ENCODE data around the gene KPNA2.
"Not testable (repeated sequence)": the region's sequence is repeated elsewhere in the genome, so short reads cannot be mapped to it uniquely, and the experiment has no call there.

Gene KPNA2

GRCh38 chr17:68061512-68062313, 26.2 kb downstream of the KPNA2 start:
- no peak for DNase-seq

- DNase-seq = not testable (repeated sequence)
These were observed 29.8 kb downstream of the KPNA2 start for GRCh38 chr17:68065366-68065765.

GRCh38 chr17:68068512-68068911, 33.0 kb downstream of the KPNA2 start:
- DNase-seq = not testable (repeated sequence)

- not testable (repeated sequence) for DNase-seq
These were observed 35.3 kb downstream of the KPNA2 start for GRCh38 chr17:68070582-68071444.

- no peak for DNase-seq
These were observed 38.7 kb downstream of the KPNA2 start for GRCh38 chr17:68074279-68074678.

- not testable (repeated sequence) for DNase-seq
These were observed 40.5 kb downstream of the KPNA2 start for GRCh38 chr17:68075953-68076607.

GRCh38 chr17:68077498-68077897, 42.0 kb downstream of the KPNA2 start:
- DNase-seq = not testable (repeated sequence)

GRCh38 chr17:68080411-68081150, 45.0 kb downstream of the KPNA2 start:
- DNase-seq = no peak

GRCh38 chr17:68081305-68082265, 46.0 kb downstream of the KPNA2 start:
- DNase-seq = not testable (repeated sequence)

GRCh38 chr17:68085771-68086381, 50.3 kb downstream of the KPNA2 start:
- no peak for DNase-seq

- DNase-seq = not testable (repeated sequence)
These were observed 51.1 kb downstream of the KPNA2 start for GRCh38 chr17:68086666-68087065.

- DNase-seq = not testable (repeated sequence)
These were observed 51.6 kb downstream of the KPNA2 start for GRCh38 chr17:68087131-68087623.

GRCh38 chr17:68087851-68088250, 52.3 kb downstream of the KPNA2 start:
- DNase-seq = no peak

- DNase-seq = peak; percentile 31
These were observed 54.3 kb downstream of the KPNA2 start for GRCh38 chr17:68089881-68090280.

GRCh38 chr17:68094481-68095078, 59.0 kb downstream of the KPNA2 start:
- DNase-seq = no peak

GRCh38 chr17:68095205-68095811, 59.8 kb downstream of the KPNA2 start:
- no peak for DNase-seq

- DNase-seq = no peak
These were observed 60.6 kb downstream of the KPNA2 start for GRCh38 chr17:68096111-68096510.
